Upper lobe of right lung (tissue), 1 donor: Measurements from ENCODE around the gene SLC39A8. TPM values are rescaled to one million over a fixed set of nuclear protein-coding genes. Genes with fewer than 3 reads are reported as not detected.

Experiments
- ATAC-seq: fragments of 200-7000 bp; cut with Tn5 transposase; one replicate; pipeline ENCODE4 v1.9.1; 2020; ENCODE audit warnings: mild to moderate bottlenecking, moderate library complexity
- DNase-seq: peaks from one replicate; pipeline ENCODE4 v3.0.0-alpha.2; 2020
- H3K27ac ChIP-seq: fragments of 200-600 bp; one replicate; pipeline ENCODE4 v1.8.0; 2022
- H3K27me3 ChIP-seq: fragments of 200-600 bp; one replicate; pipeline ENCODE4 v1.8.0; 2022; ENCODE audit warnings: mild to moderate bottlenecking
- H3K36me3 ChIP-seq: fragments of 200-600 bp; one replicate; pipeline ENCODE4 v1.8.0; 2022
- H3K4me1 ChIP-seq: fragments of 200-600 bp; one replicate; pipeline ENCODE4 v1.8.0; 2022
- H3K4me3 ChIP-seq: fragments of 200-600 bp; one replicate; pipeline ENCODE4 v1.8.0; 2022; ENCODE audit warnings: mild to moderate bottlenecking
- H3K9me3 ChIP-seq: fragments of 200-600 bp; one replicate; pipeline ENCODE4 v1.8.0; 2022
- CTCF ChIP-seq: fragments of 200-600 bp; IDR thresholded peaks from one replicate; pipeline ENCODE4 v1.8.0; 2022; ENCODE audit warnings: antibody characterized with exemption
- intact Hi-C: fragments of 100-400 bp; cut with DNase I; formaldehyde crosslinking; loops from one replicate; pipeline ENCODE4 v1.11.0; 2022
- total RNA-seq: library from RNA; stranded (reverse); fragmentation: NEBNext Ultra II Directional; extraction: Animal tissue kit (Norgen Biotek cat#: 25700); gene quantifications from one replicate; pipeline ENCODE4 v1.2.1, GENCODE V29; 2021
- donor health status: DM: no; HTN: yes; CAD: no; lungs with severe emphysema.

SLC39A8 gene
- total RNA-seq, 1 donor from 2014 or later: 470 TPM

GRCh38 chr4:102230194-102230593 lies 115.1 kb downstream of the SLC39A8 start:
- Histone ChIP-seq H3K27me3 (no peaks in the 10 kb centered on the region), H3K4me1 (no peaks in the 10 kb centered on the region), H3K36me3 (no peaks in the 10 kb centered on the region), H3K27ac (no peak overlapping the region), H3K4me3 (no peak overlapping the region), H3K9me3 (no peaks in the 10 kb centered on the region)
- ATAC-seq: no peak
- no peak for DNase-seq
- TF ChIP-seq CTCF: no peak
- intact Hi-C loops: no loop called here

- Histone ChIP-seq H3K4me3 (no peak overlapping the region), H3K27me3 (no peaks in the 10 kb centered on the region), H3K4me1 (no peaks in the 10 kb centered on the region), H3K9me3 (no peaks in the 10 kb centered on the region), H3K27ac (no peak overlapping the region), H3K36me3 (no peaks in the 10 kb centered on the region)
- DNase-seq (no peak), ATAC-seq (no peak)
- intact Hi-C loops: no loop called here
- no peak for TF ChIP-seq CTCF
These were observed 117.9 kb downstream of the SLC39A8 start for GRCh38 chr4:102227388-102227787.

GRCh38 chr4:102223461-102223860 lies 121.8 kb downstream of the SLC39A8 start:
- no peak for TF ChIP-seq CTCF
- Histone ChIP-seq H3K36me3 (no peaks in the 10 kb centered on the region), H3K9me3 (no peaks in the 10 kb centered on the region), H3K4me3 (no peak overlapping the region), H3K27ac (no peak overlapping the region), H3K4me1 (no peaks in the 10 kb centered on the region), H3K27me3 (no peaks in the 10 kb centered on the region)
- intact Hi-C loops: no loop called here
- no peak for ATAC-seq
- DNase-seq: no peak

GRCh38 chr4:102222838-102223409 lies 122.4 kb downstream of the SLC39A8 start:
- Histone ChIP-seq H3K36me3 (no peaks in the 10 kb centered on the region), H3K27ac (no peak overlapping the region), H3K4me3 (no peak overlapping the region), H3K27me3 (no peaks in the 10 kb centered on the region), H3K4me1 (no peaks in the 10 kb centered on the region), H3K9me3 (no peaks in the 10 kb centered on the region)
- intact Hi-C loops: no loop called here
- DNase-seq: no peak
- TF ChIP-seq CTCF: no peak
- no peak for ATAC-seq

GRCh38 chr4:102219129-102219528 lies 126.2 kb downstream of the SLC39A8 start:
- Histone ChIP-seq H3K27me3 (no peaks in the 10 kb centered on the region), H3K4me1 (no peaks in the 10 kb centered on the region), H3K36me3 (no peaks in the 10 kb centered on the region), H3K27ac (no peak overlapping the region), H3K4me3 (no peak overlapping the region), H3K9me3 (no peaks in the 10 kb centered on the region)
- DNase-seq (no peak), ATAC-seq (no peak)
- intact Hi-C loops: no loop called here
- no peak for TF ChIP-seq CTCF

GRCh38 chr4:102218656-102219055 lies 126.6 kb downstream of the SLC39A8 start:
- Histone ChIP-seq H3K27ac (no peak overlapping the region), H3K4me1 (no peaks in the 10 kb centered on the region), H3K27me3 (no peaks in the 10 kb centered on the region), H3K4me3 (no peak overlapping the region), H3K9me3 (no peaks in the 10 kb centered on the region), H3K36me3 (no peaks in the 10 kb centered on the region)
- ATAC-seq: no peak
- intact Hi-C loops: no loop called here
- TF ChIP-seq CTCF: no peak
- DNase-seq: no peak
